HepG2 (cell line): ENCODE measurements around the gene NMNAT1. TPM values are rescaled to one million over a fixed set of nuclear protein-coding genes. Genes with fewer than 3 reads are reported as not detected.

Experiments
- ATAC-seq: fragments of 200-7000 bp; cut with Tn5 transposase; 3 replicates; pipeline ENCODE4 v1.9.1; 2020; ENCODE audit warnings: mild to moderate bottlenecking, moderate library complexity
- BruUV-seq: library from RNA; stranded (reverse); fragments of 400-500 nt; replicated peaks from 2 replicates; lab custom pipeline; 2021; lab: Mats Ljungman, UMichigan
- CTCF ChIA-PET: fragments of 300-600 bp; formaldehyde crosslinking; extraction: SDS; loops from one replicate; lab custom pipeline; 2021; ENCODE audit warnings: low total read pairs, inconsistent platforms, low intra/inter-chr PET ratio; lab: Yijun Ruan, JAX
- POLR2A ChIA-PET: fragments of 350-600 bp; sonication (Branson Sonifier 250); formaldehyde crosslinking; loops from one replicate; lab custom pipeline; 2020; ENCODE audit warnings: antibody characterized with exemption, inconsistent platforms; lab: Yijun Ruan, JAX
- DNase-seq: peaks from one replicate; pipeline ENCODE4 v3.0.0-alpha.2; 2015; ENCODE audit warnings: low spot score
- FAIRE-seq: peaks from 3 replicates; lab custom pipeline; 2011; peaks lifted over from hg19 to GRCh38; lab: Jason Lieb, UNC
- H2AFZ ChIP-seq: one replicate; pipeline ENCODE4 v1.6.1; 2011; ENCODE audit warnings: low read length, inconsistent platforms
- H3K27ac ChIP-seq: fragments of 300-600 bp; 3 replicates; pipeline ENCODE4 v1.8.0; 2011; ENCODE audit warnings: mixed run types, mild to moderate bottlenecking, mixed read lengths, low read length, inconsistent platforms; ENCODE audit not compliant: insufficient read depth; ENCODE audit errors: extremely low read length
- H3K27me3 ChIP-seq, 2 experiments: fragments of 200-600 bp in 1 of 2; 2 replicates in 1 of 2; 3 replicates in 1 of 2; pipeline versions ENCODE4 v1.6.0 to v1.8.0; 2011; ENCODE audit warnings: low read length in 2 of 2, mild to moderate bottlenecking in 2 of 2, moderate library complexity in 2 of 2, inconsistent platforms in 1 of 2; ENCODE audit not compliant: insufficient read depth in 2 of 2, control insufficient read depth in 1 of 2
- H3K36me3 ChIP-seq, 2 experiments: fragments of 200-600 bp in 1 of 2; replicated peaks in 1 of 2; 2 replicates in 1 of 2; 3 replicates in 1 of 2; pipeline versions ENCODE4 v1.5.1 to v1.8.0; 2011; ENCODE audit warnings: low read length in 2 of 2, inconsistent platforms in 1 of 2; ENCODE audit not compliant: insufficient read depth in 2 of 2, control insufficient read depth in 1 of 2
- H3K4me1 ChIP-seq: 2 replicates; pipeline ENCODE4 v1.5.1; 2012; ENCODE audit warnings: low read length, inconsistent platforms; ENCODE audit not compliant: insufficient read depth
- H3K4me2 ChIP-seq: 2 replicates; pipeline ENCODE4 v1.6.0; 2011; ENCODE audit warnings: low read depth, low read length, inconsistent platforms
- H3K4me3 ChIP-seq, 3 experiments: fragments of 200-600 bp in 1 of 3; sonication (generic), shearing (Covaris generic) in 1 of 3; replicated peaks in 1 of 3; 2 replicates each; pipeline ENCODE4 v1.5.1; 2011 to 2016; ENCODE audit warnings: low read length in 3 of 3, inconsistent platforms in 2 of 3, low read depth in 2 of 3, mild to moderate bottlenecking in 2 of 3, control low read depth in 1 of 3, mixed read lengths in 1 of 3; ENCODE audit not compliant: insufficient read depth in 1 of 3
- H3K79me2 ChIP-seq: one replicate; pipeline ENCODE4 v1.6.1; 2011; ENCODE audit warnings: low read length, inconsistent platforms; ENCODE audit not compliant: insufficient read depth
- H3K9ac ChIP-seq: 2 replicates; pipeline ENCODE4 v1.6.0; 2011; ENCODE audit warnings: mild to moderate bottlenecking, low read depth, low read length, inconsistent platforms; ENCODE audit not compliant: insufficient read depth
- H3K9me3 ChIP-seq: 2 replicates; pipeline ENCODE4 v1.5.1; 2012; ENCODE audit warnings: mild to moderate bottlenecking, low read length
- H4K20me1 ChIP-seq: 2 replicates; pipeline ENCODE4 v1.6.0; 2011; ENCODE audit warnings: inconsistent platforms, mild to moderate bottlenecking, low read length, moderate library complexity; ENCODE audit not compliant: insufficient read depth
- ADNP ChIP-seq: sonication (generic); formaldehyde crosslinking; IDR thresholded peaks from 2 replicates; pipeline ENCODE4 v1.4.0; 2020; ENCODE audit warnings: missing genetic modification reagents
- CAMTA2 ChIP-seq: sonication (generic); formaldehyde crosslinking; IDR thresholded peaks from 2 replicates; pipeline ENCODE4 v1.4.0; 2020; ENCODE audit warnings: mild to moderate bottlenecking, missing genetic modification reagents, borderline replicate concordance
- CEBPZ ChIP-seq: IDR thresholded peaks from 2 replicates; pipeline ENCODE4 v1.6.1; 2012; ENCODE audit warnings: low read length, improper control_type of control experiment
- CENPX ChIP-seq: sonication (generic); formaldehyde crosslinking; IDR thresholded peaks from 2 replicates; pipeline ENCODE4 v1.9.0; 2021; ENCODE audit warnings: mild to moderate bottlenecking, missing genetic modification reagents, moderate library complexity
- CREM ChIP-seq, 2 experiments: sonication (generic) in 1 of 2; formaldehyde crosslinking in 1 of 2; IDR thresholded peaks; 2 replicates each; pipeline versions ENCODE4 v1.4.0 to v1.6.1; 2016 to 2020; ENCODE audit warnings: antibody characterized with exemption in 1 of 2, mild to moderate bottlenecking in 1 of 2, missing genetic modification reagents in 1 of 2
- CSRNP2 ChIP-seq: sonication (generic); formaldehyde crosslinking; conservative IDR thresholded peaks from 2 replicates; pipeline ENCODE4 v1.8.0; 2022; ENCODE audit warnings: low read depth, missing genetic modification reagents
- GTF2F1 ChIP-seq: fragments of 150-350 bp; IDR thresholded peaks from 2 replicates; pipeline ENCODE4 v1.6.1; 2014; ENCODE audit warnings: low read length
- HES4 ChIP-seq: sonication (generic); formaldehyde crosslinking; IDR thresholded peaks from 2 replicates; pipeline ENCODE4 v1.9.0; 2021; ENCODE audit warnings: mild to moderate bottlenecking, missing genetic modification reagents, borderline replicate concordance
- KDM5A ChIP-seq: fragments of 200-600 bp; sonication (generic); IDR thresholded peaks from 2 replicates; pipeline ENCODE4 v1.7.0; 2018; ENCODE audit warnings: antibody characterized with exemption, mild to moderate bottlenecking, low read length, borderline replicate concordance
- MEIS2 ChIP-seq: sonication (generic); formaldehyde crosslinking; IDR thresholded peaks from 2 replicates; pipeline ENCODE4 v1.9.0; 2021; ENCODE audit warnings: mild to moderate bottlenecking, missing genetic modification reagents
- PLRG1 ChIP-seq: fragments of 450-650 bp; conservative IDR thresholded peaks from 2 replicates; pipeline ENCODE4 v1.6.1; 2016
- XRCC5 ChIP-seq: fragments of 200-400 bp; formaldehyde crosslinking; optimal IDR thresholded peaks from 2 replicates; pipeline ENCODE3; 2017; ENCODE audit warnings: mild to moderate bottlenecking, low read length
- ZFP36 ChIP-seq: fragments of 150-350 bp; IDR thresholded peaks from 2 replicates; pipeline ENCODE4 v1.6.1; 2018; ENCODE audit warnings: borderline replicate concordance, low read length, low read depth; ENCODE audit not compliant: partially characterized antibody
- ZNF367 ChIP-seq: sonication (generic); formaldehyde crosslinking; IDR thresholded peaks from 2 replicates; pipeline ENCODE4 v1.4.0; 2020; ENCODE audit warnings: missing genetic modification reagents, borderline replicate concordance
- ZNF460 ChIP-seq: sonication (generic); formaldehyde crosslinking; IDR thresholded peaks from 2 replicates; pipeline ENCODE4 v1.5.1; 2020; ENCODE audit warnings: missing genetic modification reagents, mild to moderate bottlenecking, borderline replicate concordance
- ZNF770 ChIP-seq: sonication (generic); formaldehyde crosslinking; IDR thresholded peaks from 2 replicates; pipeline ENCODE4 v1.5.0; 2020; ENCODE audit warnings: mild to moderate bottlenecking, missing genetic modification reagents
- WGBS: methylation state at CpG from one replicate; pipeline ENCODE4 v1.1.6; 2017; ENCODE audit warnings: low lambda C conversion rate; 5-methylcytosine and 5-hydroxymethylcytosine counted together
- in situ Hi-C: cut with HindIII; loops from 2 replicates; pipeline ENCODE4 v1.10.0; 2017; ENCODE audit warnings: low pct_unique_long_range_greater_than_20kb; ENCODE audit not compliant: extremely low pct_ligation_motif_present
- intact Hi-C: fragments of 100-400 bp; cut with micrococcal nuclease; formaldehyde crosslinking; loops from one replicate; pipeline ENCODE4 v1.10.0; 2022; ENCODE audit not compliant: unreplicated experiment
- polyA plus RNA-seq, 8 experiments: library from polyadenylated mRNA; depleted of rRNA in 3 of 8; stranded (reverse) in 7 of 8; unstranded in 1 of 8; fragments of >200 nt; fragmentation: Illumina TruSeq in 4 of 8; extraction: Trizol in 4 of 8; gene quantifications; 2 replicates each; pipeline versions ENCODE4 v1.2.1 to v1.2.3, GENCODE V29; 2011 to 2016; ENCODE audit warnings: low read depth in 4 of 8, missing spikeins in 1 of 8, mixed read lengths in 1 of 8; ENCODE audit not compliant: insufficient read depth in 1 of 8
- total RNA-seq, 5 experiments: library from RNA; depleted of rRNA; stranded (reverse); fragments of >200 nt; fragmentation: Illumina TruSeq; extraction: Trizol; gene quantifications; 2 replicates each; pipeline ENCODE4 v1.2.3, GENCODE V29; 2016; ENCODE audit warnings: low read depth in 1 of 5

Gene NMNAT1
- total and polyA plus RNA-seq, 2 of the 13 experiments (the other 11 are each of a cell fraction or from before 2014, with no cell fraction given), result 5.6 to 12.2 TPM

GRCh38 chr1:9901148-9902059, 41.9 kb upstream of the NMNAT1 start:
- POLR2A ChIA-PET, result interaction anchor here (0.8 to 3.1 kb wide), 8 partner anchors 9 to 42 kb away, joined by 3 to 12 read pairs (median 4); partner anchors contain the start of genes CTNNBIP1, LZIC and NMNAT1
- peak overlapping the region; percentile 83 for H3K4me2 ChIP-seq
- H3K36me3 ChIP-seq, result no peaks in the 10 kb centered on the region
- peak overlapping the region; percentile 56 for H3K27ac ChIP-seq
- H3K27me3 ChIP-seq, result no peaks in the 10 kb centered on the region; a peak in 1 of 5 replicates
- no peaks in the 10 kb centered on the region for H3K9me3 ChIP-seq
- peaks cover 4% of the 10 kb centered on the region; the same call in 1 of the 2 replicates for H4K20me1 ChIP-seq
- peak; percentile 15 for FAIRE-seq
- 33% methylated on average over 8 of the region's 9 CpGs for WGBS
- peak; percentile 33 for ATAC-seq
- intact Hi-C loops (loop anchor here (5.0 kb wide), 1 partner anchor 41 kb away; the partner anchor contains the start of genes LZIC and NMNAT1), in situ Hi-C loops (no loop called here)
- H3K4me1 ChIP-seq, result peaks cover 65% of the 10 kb centered on the region
- DNase-seq, result no peak
- H2AFZ ChIP-seq, result no peak overlapping the region
- H3K4me3 ChIP-seq, result no peak overlapping the region
- H3K79me2 ChIP-seq, result peaks cover 50% of the 10 kb centered on the region
- BruUV-seq, result no TSS peak
- CTCF ChIA-PET, result no interaction called here
- peak overlapping the region; percentile 25; the same call in 1 of the 2 replicates for H3K9ac ChIP-seq
- TF ChIP-seq XRCC5 (peak; percentile 42), PLRG1 (no peak), ZNF460 (CRISPR knock-in tag) (no peak), ZNF367 (CRISPR knock-in tag) (no peak), GTF2F1 (no peak), CEBPZ (no peak), CENPX (CRISPR knock-in tag) (no peak), ZFP36 (no peak), ZNF770 (CRISPR knock-in tag) (no peak), KDM5A (no peak), CAMTA2 (no peak), HES4 (CRISPR knock-in tag) (no peak), MEIS2 (CRISPR knock-in tag) (no peak), ADNP (CRISPR knock-in tag) (no peak), CSRNP2 (CRISPR knock-in tag) (no peak), CREM (IDR thresholded peaks at IDR 0.05) (no peak), CREM (CRISPR knock-in tag; IDR thresholded peaks at IDR 0.05) (no peak)
